ENCODE measurements around the gene LOXL3. TPM values are rescaled to one million over a fixed set of nuclear protein-coding genes. Genes with fewer than 3 reads are reported as not detected.

The LOXL3 gene
- total RNA-seq, 1 experiment from 2014 or later, result 4.1 TPM

GRCh38 chr2:74556831-74557370 lies 3.2 kb upstream of the LOXL3 start:
- ATAC-seq (no peak), DNase-seq (ENCODE audit: low read depth, low spot score) (no peak)
- Histone ChIP-seq H3K27ac (ENCODE audit: low read depth, low read length) (no peak overlapping the region), H3K79me2 (ENCODE audit: insufficient read depth, low read length) (peaks cover 8% of the 10 kb centered on the region; the same call in 1 of the 2 replicates), H3K4me3 (replicated peaks in 1 of 2; ENCODE audit: low read depth in 1 of 2, low read length in 2 of 2) (no peak overlapping the region), H2AFZ (ENCODE audit: low read depth, low read length, poor library complexity, severe bottlenecking) (no peak overlapping the region), H3K9me3 (ENCODE audit: control insufficient read depth in 1 of 2, insufficient read depth in 1 of 2, low read depth in 1 of 2, low read length in 2 of 2) (no peaks in the 10 kb centered on the region), H3K9me2 (ENCODE audit: insufficient read depth) (no peaks in the 10 kb centered on the region), H3K4me1 (ENCODE audit: control insufficient read depth in 1 of 2, insufficient read depth in 2 of 2, low read length in 2 of 2) (peaks cover 10 to 38% of the 10 kb centered on the region in 2 experiments; a peak in 3 of 4 replicates), H4K20me1 (ENCODE audit: insufficient read depth) (no peaks in the 10 kb centered on the region), H3K9ac (ENCODE audit: low read length) (no peak overlapping the region), H3K27me3 (ENCODE audit: insufficient read depth, low read length) (no peaks in the 10 kb centered on the region), H3K4me2 (ENCODE audit: low read length) (no peak overlapping the region), H3K36me3 (ENCODE audit: control insufficient read depth in 1 of 2, insufficient read depth in 2 of 2, low read length in 2 of 2) (peaks cover 7 to 9% of the 10 kb centered on the region in 2 experiments; a peak in 3 of 4 replicates)
- BruUV-seq (replicated peaks), result no TSS peak
- ChIA-PET CTCF (no interaction called here), RAD21 (ENCODE audit: low non-redundant PET in 1 of 2, low total read pairs in 2 of 2, uncharacterized antibody in 2 of 2, unreplicated experiment in 2 of 2) (no interaction called here), POLR2A (no interaction called here)
- no peak for TF ChIP-seq JUND (IDR thresholded peaks at IDR 0.05)
- TF ChIP-seq POLR2A (IDR thresholded peaks at IDR 0.05; ENCODE audit: borderline replicate concordance, extremely low read depth, insufficient read depth, insufficient read length), result no peak
- TF ChIP-seq ATF3 (IDR thresholded peaks at IDR 0.05), result no peak
- TF ChIP-seq CTCF (IDR thresholded peaks at IDR 0.05 in 2 of 3, conservative IDR thresholded peaks at IDR 0.05 in 1 of 3; ENCODE audit: borderline replicate concordance in 1 of 3, insufficient read depth in 1 of 3, low read depth in 2 of 3, low read length in 2 of 3), result no peak
- TF ChIP-seq, protein P1, sequence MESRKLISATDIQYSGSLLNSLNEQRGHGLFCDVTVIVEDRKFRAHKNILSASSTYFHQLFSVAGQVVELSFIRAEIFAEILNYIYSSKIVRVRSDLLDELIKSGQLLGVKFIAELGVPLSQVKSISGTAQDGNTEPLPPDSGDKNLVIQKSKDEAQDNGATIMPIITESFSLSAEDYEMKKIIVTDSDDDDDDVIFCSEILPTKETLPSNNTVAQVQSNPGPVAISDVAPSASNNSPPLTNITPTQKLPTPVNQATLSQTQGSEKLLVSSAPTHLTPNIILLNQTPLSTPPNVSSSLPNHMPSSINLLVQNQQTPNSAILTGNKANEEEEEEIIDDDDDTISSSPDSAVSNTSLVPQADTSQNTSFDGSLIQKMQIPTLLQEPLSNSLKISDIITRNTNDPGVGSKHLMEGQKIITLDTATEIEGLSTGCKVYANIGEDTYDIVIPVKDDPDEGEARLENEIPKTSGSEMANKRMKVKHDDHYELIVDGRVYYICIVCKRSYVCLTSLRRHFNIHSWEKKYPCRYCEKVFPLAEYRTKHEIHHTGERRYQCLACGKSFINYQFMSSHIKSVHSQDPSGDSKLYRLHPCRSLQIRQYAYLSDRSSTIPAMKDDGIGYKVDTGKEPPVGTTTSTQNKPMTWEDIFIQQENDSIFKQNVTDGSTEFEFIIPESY (IDR thresholded peaks at IDR 0.05; ENCODE audit: extremely low read depth, insufficient replicate concordance, low read length), result no peak
- TF ChIP-seq TCF7L2 (IDR thresholded peaks at IDR 0.05; ENCODE audit: borderline replicate concordance, extremely low read depth, insufficient read depth, insufficient read length), result no peak
- TF ChIP-seq POLR2AphosphoS5 (IDR thresholded peaks at IDR 0.05; ENCODE audit: low read depth, low read length), result no peak
- TF ChIP-seq YY1 (IDR thresholded peaks at IDR 0.05; ENCODE audit: extremely low read depth, insufficient replicate concordance, low read depth, low read length), result no peak
- intact Hi-C loops (cut with micrococcal nuclease), result no loop called here
